Mesodermal cell (in vitro differentiated cells): Measurements from ENCODE around the gene PDE4B.

Experiments used
- H3K27ac ChIP-seq: 2 replicates; pipeline ENCODE4 v1.7.0; 2013; ENCODE audit warnings: mild to moderate bottlenecking, low read depth, low read length, moderate library complexity; ENCODE audit not compliant: severe bottlenecking
- H3K36me3 ChIP-seq: 2 replicates; pipeline ENCODE4 v1.7.1; 2013; ENCODE audit warnings: mild to moderate bottlenecking, low read length, moderate library complexity; ENCODE audit not compliant: control insufficient read depth, insufficient read depth
- H3K4me1 ChIP-seq: one replicate; pipeline ENCODE4 v1.7.1; 2013; ENCODE audit warnings: mild to moderate bottlenecking, low read length; ENCODE audit not compliant: insufficient read depth, control insufficient read depth, poor library complexity, severe bottlenecking
- H3K4me3 ChIP-seq: 2 replicates; pipeline ENCODE4 v1.7.0; 2013; ENCODE audit warnings: low read length, control low read depth, mild to moderate bottlenecking; ENCODE audit not compliant: insufficient read depth, poor library complexity, severe bottlenecking; ENCODE audit errors: extremely low read depth
- H3K9me3 ChIP-seq: 2 replicates; pipeline ENCODE4 v1.7.1; 2013; ENCODE audit warnings: mild to moderate bottlenecking, low read length, moderate library complexity; ENCODE audit not compliant: control insufficient read depth
- WGBS, 2 experiments: methylation state at CpG; one replicate each; pipeline ENCODE4 v1.1.5; 2013; ENCODE audit warnings: missing lambda C conversion rate in 2 of 2; ENCODE audit not compliant: insufficient coverage in 2 of 2; 5-methylcytosine and 5-hydroxymethylcytosine counted together

The PDE4B gene

GRCh38 chr1:66231681-66232463, 439.2 kb downstream of the PDE4B start:
- H3K36me3 ChIP-seq: no peaks in the 10 kb centered on the region
- WGBS, 2 experiments: 60 to 86% methylated on average over 1 of the region's 5 CpGs
- no peaks in the 10 kb centered on the region for H3K4me1 ChIP-seq
- H3K9me3 ChIP-seq: no peaks in the 10 kb centered on the region
- no peak overlapping the region for H3K4me3 ChIP-seq
- no peak overlapping the region for H3K27ac ChIP-seq

DNA sequence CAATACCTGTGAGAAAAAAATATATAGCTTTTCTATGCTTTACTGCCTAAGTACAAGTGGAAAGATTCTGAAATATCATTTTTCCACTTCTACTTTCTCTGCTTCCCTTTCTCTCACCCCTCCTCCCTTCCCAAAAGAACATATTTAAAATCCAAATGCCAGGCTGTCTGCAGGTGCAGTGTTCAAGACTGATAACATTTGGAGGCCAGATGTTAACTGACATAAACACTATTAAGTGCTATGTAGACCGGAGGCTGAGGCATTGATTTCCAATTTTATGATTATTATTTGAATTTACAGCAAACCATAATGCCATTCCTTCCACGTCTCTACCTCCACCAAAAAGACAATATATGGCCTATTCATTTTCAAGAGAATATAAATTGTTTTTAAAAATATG, 444.3 kb downstream of the PDE4B start:
- H3K27ac ChIP-seq: no peak overlapping the region
- H3K4me1 ChIP-seq: no peaks in the 10 kb centered on the region
- no CpG with 5 or more reads among the region's 2 CpGs for WGBS, 2 experiments
- no peaks in the 10 kb centered on the region for H3K36me3 ChIP-seq
- H3K4me3 ChIP-seq: no peak overlapping the region
- no peaks in the 10 kb centered on the region for H3K9me3 ChIP-seq

GRCh38 chr1:66237722-66238479, 445.2 kb downstream of the PDE4B start:
- H3K27ac ChIP-seq: no peak overlapping the region
- H3K9me3 ChIP-seq: no peaks in the 10 kb centered on the region
- H3K36me3 ChIP-seq: no peaks in the 10 kb centered on the region
- WGBS, 2 experiments: 38 to 68% methylated on average over 1 to 2 of the region's 5 CpGs
- no peak overlapping the region for H3K4me3 ChIP-seq
- peaks cover 1% of the 10 kb centered on the region for H3K4me1 ChIP-seq

- 100% methylated on average over 1 of the region's 2 CpGs; no CpG with 5 or more reads in 1 of the 2 experiments for WGBS, 2 experiments
- Histone ChIP-seq H3K4me1 (peaks cover 13% of the 10 kb centered on the region), H3K36me3 (no peaks in the 10 kb centered on the region), H3K9me3 (no peaks in the 10 kb centered on the region), H3K27ac (no peak overlapping the region), H3K4me3 (no peak overlapping the region)
These were observed 447.1 kb downstream of the PDE4B start for GRCh38 chr1:66239834-66240233.

DNA sequence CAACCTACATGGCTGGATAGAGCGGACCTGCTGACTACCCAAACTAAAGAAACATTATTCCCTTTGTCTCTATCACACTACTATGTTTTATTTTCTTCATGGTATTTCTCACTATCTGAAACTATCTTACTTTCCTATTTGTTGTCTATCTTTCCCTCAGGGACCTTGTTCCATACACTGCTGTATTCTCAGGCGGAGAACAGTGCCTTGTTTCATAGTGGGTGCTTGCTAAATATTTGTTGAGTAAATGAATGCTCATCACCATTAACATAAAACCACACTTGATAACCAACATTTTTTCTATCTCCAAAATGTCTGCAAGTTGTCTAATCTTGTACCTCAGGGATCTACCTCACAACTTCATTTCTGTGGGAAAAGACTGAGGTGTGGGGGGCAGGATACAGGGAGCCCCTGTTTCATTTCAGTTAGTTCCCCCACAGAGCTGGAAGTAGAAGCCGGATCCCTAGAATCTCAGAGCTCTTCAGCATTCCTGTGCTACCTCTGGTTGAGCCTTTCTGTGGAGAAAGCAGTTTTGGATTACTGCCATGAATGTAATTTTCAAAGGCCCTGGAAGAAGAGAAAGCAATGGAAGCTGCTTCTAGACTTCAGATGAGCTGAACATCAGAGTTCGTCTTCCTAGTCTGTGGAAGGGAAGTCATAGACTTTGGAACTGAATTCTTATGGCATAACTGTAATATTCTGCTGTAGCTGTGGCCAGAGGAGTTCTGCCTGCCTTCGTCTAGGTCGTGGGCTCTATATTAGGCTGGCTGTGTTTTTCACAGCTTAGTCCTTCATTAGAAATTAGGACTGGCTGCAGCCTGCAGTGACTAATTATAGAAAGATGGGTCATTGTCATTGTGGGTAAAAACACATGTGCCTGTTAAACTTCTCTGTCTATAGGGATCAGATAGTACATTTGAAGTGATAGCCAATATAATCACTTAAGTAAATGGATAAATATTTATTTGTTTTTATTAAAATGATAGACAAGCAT, 448.1 kb downstream of the PDE4B start:
- H3K27ac ChIP-seq: no peak overlapping the region
- 87 to 91% methylated on average over 5 of the region's 6 CpGs for WGBS, 2 experiments
- peaks cover 16% of the 10 kb centered on the region for H3K4me1 ChIP-seq
- no peaks in the 10 kb centered on the region for H3K9me3 ChIP-seq
- no peaks in the 10 kb centered on the region for H3K36me3 ChIP-seq
- H3K4me3 ChIP-seq: no peak overlapping the region

- H3K4me3 ChIP-seq: no peak overlapping the region
- WGBS, 2 experiments: 44 to 47% methylated on average over 3 to 4 of the region's 6 CpGs
- no peaks in the 10 kb centered on the region for H3K36me3 ChIP-seq
- peaks cover 17% of the 10 kb centered on the region for H3K4me1 ChIP-seq
- no peak overlapping the region for H3K27ac ChIP-seq
- H3K9me3 ChIP-seq: no peaks in the 10 kb centered on the region
These were observed 450.2 kb downstream of the PDE4B start for GRCh38 chr1:66242646-66243547.

GRCh38 chr1:66243548-66244130, 450.9 kb downstream of the PDE4B start:
- Histone ChIP-seq H3K4me3 (no peak overlapping the region), H3K9me3 (no peaks in the 10 kb centered on the region), H3K27ac (no peak overlapping the region), H3K4me1 (peaks cover 17% of the 10 kb centered on the region), H3K36me3 (no peaks in the 10 kb centered on the region)
- whole genome bisulfite sequencing, 2 experiments: 100% methylated on average over 2 of the region's 2 CpGs; no CpG with 5 or more reads in 1 of the 2 experiments

GRCh38 chr1:66244429-66244828, 451.7 kb downstream of the PDE4B start:
- H3K4me1 ChIP-seq: peaks cover 17% of the 10 kb centered on the region
- H3K36me3 ChIP-seq: no peaks in the 10 kb centered on the region
- H3K9me3 ChIP-seq: no peaks in the 10 kb centered on the region
- no peak overlapping the region for H3K4me3 ChIP-seq
- peak overlapping the region; percentile 3 for H3K27ac ChIP-seq
- 29 to 64% methylated on average over 1 of the region's 3 CpGs for WGBS, 2 experiments

GRCh38 chr1:66245691-66246090, 453.0 kb downstream of the PDE4B start:
- WGBS, 2 experiments: 60 to 83% methylated on average over 1 of the region's 1 CpG
- H3K4me1 ChIP-seq: peaks cover 17% of the 10 kb centered on the region
- H3K36me3 ChIP-seq: no peaks in the 10 kb centered on the region
- no peaks in the 10 kb centered on the region for H3K9me3 ChIP-seq
- H3K4me3 ChIP-seq: no peak overlapping the region
- H3K27ac ChIP-seq: no peak overlapping the region
